NCI-H2107 treated with DMSO at 0.1 percent for 48 hours (cell line): ENCODE results near the gene TBC1D22A.

Experiments
- DNase-seq: peaks from one replicate; lab custom pipeline; 2025; ENCODE audit not compliant: unreplicated experiment; lab: John Stamatoyannopoulos, UW

The TBC1D22A gene

DNA sequence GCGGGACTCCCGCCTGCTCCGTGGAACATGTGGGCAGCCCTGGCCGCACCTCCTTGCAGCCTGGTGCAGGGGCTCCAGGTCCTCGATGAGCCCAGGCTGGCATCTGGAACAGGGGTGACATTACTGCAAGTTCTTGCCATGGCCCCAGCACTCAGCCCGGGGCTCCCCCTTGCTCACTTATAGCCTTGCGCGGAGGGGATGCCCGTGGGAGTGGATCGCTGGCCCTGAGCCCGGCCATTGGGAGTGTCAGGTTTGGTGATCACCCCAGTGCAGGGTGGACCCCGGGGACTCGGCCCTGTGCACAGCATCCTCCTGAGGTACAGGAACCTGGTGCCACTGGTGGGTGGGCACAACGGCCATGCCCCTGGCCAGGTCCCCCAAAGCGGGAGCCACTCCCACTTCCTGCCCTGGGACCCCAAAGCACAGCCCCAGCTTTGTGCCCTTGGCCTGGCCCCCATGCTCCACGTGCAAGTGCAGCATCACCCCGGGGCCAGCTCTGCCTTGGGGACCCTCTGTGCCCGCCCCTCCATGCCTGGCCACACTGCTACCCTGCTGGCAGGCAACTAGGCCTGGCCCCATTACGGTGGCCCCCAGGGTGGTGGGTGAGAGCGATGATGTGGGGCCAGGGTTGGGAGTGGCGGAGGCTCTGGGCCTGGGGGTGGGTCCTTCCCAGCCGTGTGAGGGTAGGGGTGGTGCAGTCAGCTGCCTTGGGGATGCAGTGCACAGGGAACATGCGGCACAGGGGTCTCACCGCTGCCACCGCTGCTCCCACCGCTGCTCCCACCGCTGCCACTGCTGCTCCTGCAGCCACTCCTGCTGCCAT lies 439.8 kb downstream of the TBC1D22A start:
- no peak for DNase-seq

DNA sequence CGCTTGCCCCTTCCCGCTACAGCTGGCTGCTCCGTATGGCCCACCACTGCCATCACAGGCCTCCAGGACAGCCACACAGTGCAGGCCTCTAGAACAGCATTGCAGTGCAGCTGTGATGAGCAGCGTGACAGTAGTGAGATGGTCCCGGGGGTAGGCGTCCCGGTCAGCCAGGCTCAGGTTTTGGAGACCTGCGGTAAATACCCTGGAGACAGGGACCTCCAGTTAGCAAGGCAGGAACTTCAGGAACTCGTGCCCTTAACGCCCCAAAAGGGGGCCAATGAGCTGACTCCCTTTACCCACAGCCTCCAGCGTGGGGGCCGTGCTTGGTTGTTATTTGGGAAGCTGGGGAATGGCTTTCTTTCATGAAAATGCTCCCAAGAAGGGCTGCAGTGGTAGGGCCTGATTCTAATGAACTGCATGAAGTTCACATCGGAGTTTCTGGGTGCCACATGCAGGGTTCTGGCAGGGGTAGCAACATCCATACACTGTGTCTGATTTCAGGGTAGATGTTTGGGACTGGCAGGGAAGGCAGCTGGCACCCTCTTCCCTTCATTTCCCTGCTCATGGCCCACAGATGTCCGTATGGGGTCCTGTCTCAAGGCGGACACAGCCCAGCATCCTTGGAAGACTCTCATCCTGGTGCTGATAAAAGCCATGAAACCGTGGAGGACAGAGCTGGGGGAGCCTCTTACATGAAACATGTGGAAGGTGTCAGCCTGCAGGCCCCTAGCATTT lies 440.5 kb downstream of the TBC1D22A start:
- no peak for DNase-seq

DNA sequence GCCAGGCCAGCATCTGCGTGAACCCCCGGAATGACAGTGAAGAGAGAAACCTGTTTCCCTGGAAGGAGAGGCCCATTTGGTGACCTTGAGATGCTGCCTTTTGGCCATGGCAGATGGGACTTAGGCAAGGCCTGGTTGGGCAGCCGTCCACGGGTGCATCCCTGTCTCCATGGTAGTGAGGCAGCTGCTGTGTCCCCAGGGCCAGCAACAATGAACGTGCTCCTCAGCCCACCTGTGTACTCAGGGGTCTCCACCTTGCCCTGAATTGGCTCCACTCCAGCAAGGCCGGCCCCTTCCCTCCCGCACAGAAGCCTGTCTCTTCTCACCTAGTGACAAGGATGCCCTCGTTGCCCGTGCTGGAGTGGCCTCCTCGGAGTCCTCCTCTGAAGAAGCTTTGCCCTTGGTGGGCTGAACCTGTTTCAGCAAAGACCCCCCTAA lies 441.1 kb downstream of the TBC1D22A start:
- no peak for DNase-seq

DNA sequence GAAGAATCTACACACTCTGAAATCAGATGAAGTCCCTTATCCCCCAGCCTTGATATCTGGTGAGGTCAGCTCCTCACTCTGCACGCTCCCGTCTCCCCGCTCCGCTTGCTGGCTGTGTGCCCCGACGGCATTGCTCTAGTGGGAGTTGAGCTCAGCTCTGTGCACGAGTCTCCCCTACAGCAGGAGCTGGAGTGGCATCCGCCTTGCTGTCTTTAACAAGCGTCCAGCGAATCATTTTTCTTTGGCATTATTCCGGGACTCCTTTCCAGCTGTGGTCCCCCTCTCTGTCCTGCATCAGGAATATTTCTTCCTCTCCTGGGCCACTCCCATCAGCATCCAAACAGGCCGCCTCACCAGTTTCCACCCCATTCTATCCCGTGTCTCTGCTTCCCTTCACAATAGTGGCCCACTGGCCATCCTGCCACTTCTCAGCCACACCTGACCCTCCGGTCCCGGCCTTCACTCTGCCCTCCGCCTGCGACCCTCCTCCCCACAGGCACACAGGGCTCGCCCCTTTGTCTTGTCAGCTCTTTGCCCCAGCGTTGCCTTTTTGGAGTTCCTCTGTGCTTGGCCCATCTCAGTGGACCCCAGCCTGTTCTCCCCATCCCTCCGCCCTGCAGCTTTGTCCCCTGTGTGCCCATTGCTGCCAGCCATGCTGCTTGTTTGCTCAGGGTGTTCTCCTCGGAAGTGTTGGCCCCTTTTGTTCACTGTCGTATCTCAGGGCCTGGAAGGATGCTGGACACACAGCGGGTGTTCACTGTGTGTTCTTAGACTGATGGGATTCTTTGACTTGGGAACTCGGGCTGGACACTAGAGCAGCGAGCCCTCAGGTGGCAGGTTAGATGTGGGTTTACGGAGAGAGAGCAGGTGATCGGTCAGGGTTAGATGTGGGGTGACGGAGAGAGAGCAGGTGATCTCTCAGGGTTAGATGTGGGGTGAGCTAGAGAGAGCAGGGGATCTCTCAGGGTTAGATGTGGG lies 441.8 kb downstream of the TBC1D22A start:
- no peak for DNase-seq

DNA sequence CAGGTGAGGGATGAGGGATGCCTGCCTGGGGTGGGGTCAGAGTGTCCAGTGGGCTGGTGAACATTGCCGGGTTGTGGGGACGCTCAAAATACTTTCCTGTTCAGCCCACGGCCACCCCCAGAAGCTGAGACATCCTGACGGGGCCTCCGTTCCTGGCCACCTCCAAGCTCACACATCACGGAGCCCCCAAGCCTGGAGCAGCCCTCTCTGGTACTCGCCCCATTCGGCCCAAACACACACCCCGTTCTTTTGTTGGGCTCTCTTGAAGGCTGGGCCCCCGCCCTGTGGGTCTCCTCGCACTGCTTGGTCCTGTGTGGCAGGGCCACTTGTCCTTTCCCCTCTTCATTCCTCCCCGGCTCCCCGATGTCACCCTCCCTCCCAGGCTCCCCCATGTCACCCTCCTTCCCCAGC lies 442.6 kb downstream of the TBC1D22A start:
- DNase-seq, result no peak

DNA sequence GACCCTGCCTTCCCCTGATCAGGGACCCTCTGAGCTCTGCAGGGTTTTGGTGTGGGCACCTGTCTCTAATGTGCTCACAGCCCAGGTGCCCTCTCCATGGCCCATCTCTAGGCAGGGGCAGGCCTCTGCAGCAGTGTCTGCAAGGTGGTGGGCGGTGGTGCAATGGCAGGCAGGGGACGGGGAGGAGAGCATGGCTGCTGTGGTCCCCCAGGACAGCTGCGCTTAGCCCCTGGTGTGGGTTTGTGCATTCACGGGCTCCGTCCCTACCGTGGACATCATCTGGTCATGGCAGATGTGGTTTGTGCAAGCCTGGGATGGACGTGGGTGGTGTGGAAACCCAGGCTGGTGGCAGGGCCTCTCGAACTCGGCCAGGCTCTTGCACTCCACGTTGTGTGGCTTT lies 443.1 kb downstream of the TBC1D22A start:
- no peak for DNase-seq

DNA sequence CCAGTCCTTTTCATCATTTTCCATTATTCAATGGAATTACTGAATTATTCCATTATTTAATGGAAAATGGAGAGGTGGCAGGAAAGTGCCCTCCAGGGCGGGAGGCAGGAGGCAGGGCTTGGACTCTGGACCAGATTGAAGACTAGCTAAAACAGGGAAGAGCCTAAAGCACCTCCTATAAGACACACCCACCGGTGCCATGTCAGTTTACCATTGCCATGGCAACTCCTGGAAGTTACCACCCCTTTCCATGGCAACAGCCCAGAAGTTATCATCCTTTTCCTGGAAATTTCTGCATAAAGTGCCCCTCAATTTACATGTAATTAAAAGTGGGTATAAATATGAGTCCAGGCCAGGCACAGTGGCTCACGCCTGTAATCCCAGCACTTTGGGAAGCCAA lies 443.7 kb downstream of the TBC1D22A start:
- DNase-seq, result no peak

DNA sequence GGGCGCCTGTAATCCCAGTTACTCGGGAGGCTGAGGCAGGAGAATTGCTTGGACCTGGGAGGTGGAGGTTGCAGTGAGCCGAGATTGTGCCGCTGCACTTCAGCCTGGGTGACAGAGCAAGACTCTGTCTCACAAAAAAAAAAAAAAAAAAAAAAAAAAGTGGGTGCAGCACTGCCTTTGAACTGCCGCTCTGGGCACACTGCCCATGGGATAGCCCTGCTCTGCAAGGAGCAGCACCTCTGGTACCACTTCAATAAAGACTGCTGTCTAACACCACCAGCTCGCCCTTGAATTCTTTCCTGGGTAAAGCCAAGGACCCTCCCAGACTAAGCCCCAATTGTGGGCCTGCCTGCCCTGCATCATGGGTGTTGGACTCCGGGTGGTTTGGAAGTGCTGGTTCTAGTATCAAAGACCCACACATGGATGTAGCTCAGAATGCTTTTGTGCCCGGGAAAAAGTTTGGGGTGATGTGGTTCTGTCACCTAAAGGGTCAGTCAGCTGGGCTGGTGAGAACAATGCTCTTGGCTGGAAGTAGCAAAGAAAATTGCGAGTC lies 444.3 kb downstream of the TBC1D22A start:
- DNase-seq, result no peak

DNA sequence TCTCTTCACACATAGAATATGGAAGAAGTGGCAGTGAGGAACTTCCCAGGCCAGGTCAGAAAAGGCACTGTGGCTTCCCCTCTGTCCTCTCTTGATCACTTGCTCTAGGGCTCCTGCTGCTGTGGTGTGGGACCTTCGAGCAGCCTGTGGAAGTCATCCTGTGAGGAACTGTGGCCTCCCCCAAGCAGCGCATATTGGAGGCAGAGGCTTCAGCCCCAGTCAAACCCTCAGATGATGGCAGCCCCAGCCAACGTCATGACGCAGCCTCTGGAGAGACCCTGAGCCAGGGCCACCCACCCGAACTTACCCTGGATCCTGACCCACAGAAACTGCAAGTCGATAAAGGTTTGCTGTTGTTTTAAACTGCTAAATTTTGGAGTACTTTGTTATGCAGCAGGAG lies 444.9 kb downstream of the TBC1D22A start:
- no peak for DNase-seq

DNA sequence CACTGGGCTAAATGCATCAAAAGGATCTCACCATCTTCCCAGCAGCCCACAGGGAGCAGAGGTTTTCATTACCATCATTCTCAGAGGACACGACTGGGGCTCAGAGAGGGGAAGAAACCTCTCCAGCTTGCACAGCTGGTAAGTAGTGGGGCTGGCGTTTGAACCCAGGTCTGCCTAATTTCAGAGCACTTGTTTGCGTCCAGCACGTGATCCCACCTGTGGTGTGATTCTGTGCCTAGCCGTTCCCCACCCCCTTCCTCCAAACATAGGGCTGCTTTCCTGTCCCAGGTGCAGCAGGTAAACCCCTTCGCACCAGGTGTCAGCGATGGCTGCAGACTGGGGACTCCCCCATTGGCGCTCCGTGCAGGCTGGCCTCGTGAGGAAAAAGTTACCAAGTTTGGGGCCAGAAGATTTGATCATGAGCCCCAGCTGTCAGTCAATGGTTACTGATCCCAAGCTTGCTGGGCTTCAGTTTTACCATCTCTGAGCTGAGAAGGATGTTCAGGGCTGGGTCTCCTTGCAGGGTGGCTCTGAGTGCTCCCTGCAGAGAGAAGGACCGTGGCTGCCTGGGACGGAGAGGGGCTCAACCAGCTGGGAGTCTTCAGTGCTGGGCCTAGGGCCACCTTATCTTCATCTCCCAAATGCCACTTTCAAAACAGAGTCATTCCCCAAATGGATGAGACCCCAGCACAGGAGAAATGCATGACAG lies 445.6 kb downstream of the TBC1D22A start:
- no peak for DNase-seq

DNA sequence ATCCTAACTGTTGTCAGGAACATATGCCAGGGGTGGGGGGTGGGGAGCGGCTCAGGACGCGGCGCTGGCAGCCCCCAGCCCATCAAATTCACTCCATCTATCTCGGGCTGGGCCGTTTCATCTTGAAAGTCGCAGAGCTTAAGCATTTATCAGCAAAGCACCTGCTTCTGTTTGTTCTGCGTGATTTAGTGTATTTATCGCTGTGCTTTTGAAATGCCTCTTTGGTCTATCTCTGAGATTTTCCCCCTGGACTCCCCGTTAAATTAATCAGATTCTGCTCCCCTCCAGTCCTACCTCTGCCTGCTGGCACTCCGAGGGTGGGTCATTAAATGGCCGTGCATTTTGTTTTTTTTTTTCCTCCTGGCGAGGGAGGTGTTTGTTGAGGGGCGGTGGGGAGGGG lies 446.2 kb downstream of the TBC1D22A start:
- no peak for DNase-seq

DNA sequence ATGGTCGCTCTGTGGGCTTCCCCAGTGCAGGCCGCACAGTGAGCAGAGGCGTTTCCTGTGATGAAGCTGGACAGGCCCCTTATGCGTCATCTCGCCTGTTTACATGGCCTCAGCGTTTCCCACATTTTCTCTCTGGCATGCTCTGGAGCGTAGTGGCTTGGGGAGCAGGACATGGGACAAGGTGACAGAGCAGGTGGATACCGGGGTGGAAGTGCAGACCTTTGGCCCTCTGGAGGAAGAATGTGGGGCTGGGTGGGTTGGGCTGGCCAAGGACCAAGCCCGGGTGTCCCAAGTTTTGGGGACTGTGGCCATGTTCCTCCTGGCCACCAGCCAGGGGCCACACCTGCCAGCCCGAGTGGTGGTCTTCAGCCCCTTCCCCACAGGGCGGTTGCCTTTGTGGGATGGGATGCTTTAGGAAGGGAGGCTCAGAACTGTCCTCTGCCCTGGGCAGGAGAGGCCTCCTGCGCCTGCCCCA lies 446.6 kb downstream of the TBC1D22A start:
- DNase-seq, result no peak

DNA sequence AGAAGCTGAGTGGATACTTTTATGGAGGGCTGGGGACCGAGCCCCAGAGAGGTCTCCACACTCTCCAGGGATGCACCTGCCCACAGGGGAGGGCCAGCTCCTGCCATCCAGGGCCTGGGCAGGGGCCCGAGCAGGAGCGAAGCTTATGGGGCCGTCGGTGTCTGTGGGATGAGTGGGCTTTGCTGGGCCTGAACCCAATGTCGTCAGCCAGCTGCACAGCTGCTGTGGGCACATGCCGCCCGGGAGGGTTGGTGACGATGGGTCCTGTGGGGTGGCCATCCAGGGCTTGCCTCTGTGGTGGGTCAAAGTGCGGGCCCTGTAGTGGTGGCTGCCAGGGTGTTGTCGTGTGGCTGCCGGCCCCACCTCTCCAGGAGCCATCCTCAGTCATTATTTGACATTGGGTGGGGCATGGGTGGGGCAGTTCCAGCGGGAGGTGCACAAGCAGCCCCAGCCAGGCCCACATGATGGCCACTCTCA lies 447.1 kb downstream of the TBC1D22A start:
- DNase-seq, result no peak

DNA sequence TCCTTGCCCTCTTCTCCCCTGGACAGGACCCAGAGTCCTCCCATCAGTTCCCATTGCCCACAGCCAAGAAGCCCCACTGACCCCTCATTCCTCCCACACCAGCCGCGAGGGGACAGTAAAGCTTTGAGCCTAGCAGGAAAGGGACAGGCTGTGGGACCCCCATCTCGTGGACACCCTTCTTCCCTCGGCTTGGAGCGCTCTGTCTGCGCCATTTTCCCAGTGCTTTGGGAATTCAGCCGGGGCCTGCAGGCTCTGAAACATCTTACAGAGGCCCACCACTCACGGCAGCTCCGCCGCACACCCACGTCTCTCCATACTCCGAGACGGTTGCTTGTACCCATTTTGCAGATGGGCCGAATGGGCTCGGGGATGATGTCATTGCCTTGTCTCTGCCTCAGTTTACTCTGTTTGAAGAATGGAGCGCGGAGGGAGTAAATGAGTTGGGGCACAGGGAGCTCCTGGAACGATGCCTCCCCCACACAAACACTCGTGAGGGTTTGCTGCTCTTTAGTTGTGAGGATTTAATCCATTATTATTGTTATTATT lies 447.7 kb downstream of the TBC1D22A start:
- DNase-seq, result no peak

DNA sequence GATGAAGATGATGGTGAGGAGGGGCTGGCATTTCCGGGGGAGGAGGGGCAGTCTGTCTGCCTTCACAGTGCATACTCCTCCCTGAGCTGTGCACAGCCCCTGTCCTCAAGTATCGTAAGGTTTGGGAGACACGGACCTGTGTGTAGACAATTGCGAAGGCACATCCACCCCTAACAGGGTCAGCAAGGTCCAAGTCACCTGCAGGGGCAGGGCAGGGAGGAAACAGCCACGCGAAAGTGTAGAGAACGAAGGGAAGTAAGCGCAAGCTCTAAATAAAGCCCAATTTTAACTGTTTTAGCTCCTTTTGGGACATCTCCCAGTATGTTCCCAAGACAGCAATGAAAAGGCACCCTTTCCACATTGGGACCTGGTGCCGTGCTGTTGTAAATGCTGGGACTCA lies 448.2 kb downstream of the TBC1D22A start:
- no peak for DNase-seq

DNA sequence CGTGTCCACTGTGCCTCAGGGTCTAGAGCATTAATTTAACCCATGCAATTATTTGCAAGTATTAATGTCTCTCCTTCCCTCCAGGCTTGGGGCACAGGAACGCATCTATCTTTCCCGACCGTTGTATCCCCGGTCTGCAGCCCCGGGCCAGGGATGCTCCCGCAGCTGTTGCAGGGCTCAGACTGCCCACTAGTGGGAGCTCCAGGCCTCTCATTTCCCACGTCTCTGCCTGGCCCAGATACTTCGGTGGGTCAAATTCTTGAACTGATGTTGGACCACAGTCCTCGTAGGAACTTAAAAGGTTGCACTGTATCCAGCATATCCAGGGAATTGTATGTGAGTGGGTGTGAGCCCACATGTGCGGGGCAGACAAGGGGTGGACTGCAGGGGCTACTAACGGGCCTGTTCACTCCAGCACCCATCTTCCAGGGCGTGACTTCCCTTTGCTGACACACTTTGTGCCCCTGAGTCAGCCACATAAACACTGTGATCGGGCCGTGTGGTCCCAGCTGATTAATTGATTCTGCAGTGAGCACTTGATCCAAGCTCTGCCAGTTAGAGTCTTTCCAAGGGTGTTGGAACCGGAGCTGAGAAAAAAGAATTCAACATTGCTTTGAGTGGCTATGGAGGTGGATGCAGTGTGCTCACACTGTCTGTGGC lies 451.3 kb downstream of the TBC1D22A start:
- no peak for DNase-seq

DNA sequence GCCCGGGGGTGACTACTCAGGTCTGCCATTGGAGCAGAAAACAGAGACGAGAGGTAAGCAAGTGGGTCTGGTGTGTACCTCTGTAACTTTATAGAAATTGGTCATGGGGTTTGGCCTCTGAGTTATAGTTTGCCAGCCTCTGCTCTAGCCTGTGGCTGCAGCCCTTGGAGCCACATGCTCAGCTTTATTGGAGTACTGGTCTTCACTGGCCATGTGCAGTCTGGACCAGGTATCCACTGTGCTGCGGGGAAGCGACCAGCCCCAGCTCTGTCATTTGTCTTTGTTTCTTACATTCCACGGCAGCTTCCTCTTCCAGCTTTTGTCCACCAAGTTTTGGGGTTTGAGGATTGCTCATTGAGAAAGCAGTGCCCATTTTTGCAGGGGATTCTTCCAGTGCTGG lies 453.4 kb downstream of the TBC1D22A start:
- no peak for DNase-seq

DNA sequence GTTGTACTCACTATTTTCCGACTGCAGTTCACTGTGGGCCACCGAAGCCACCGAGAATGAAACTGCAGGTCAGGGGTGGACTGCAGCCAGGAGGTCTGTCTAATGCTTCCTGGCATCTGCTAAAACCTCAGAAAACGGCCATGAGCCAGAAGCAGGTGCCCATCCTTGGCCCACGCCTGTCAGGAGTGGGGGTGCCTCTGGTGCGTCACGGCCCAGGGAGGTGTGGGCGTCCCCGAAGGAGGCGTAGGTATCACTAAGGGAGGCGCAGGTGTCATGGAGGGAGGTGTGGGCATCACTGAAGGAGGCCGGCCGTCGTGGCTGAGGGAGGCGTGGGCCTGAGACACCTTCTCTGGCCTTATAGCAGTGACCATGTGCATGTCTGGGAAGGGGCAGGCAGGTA lies 456.2 kb downstream of the TBC1D22A start:
- DNase-seq, result no peak

DNA sequence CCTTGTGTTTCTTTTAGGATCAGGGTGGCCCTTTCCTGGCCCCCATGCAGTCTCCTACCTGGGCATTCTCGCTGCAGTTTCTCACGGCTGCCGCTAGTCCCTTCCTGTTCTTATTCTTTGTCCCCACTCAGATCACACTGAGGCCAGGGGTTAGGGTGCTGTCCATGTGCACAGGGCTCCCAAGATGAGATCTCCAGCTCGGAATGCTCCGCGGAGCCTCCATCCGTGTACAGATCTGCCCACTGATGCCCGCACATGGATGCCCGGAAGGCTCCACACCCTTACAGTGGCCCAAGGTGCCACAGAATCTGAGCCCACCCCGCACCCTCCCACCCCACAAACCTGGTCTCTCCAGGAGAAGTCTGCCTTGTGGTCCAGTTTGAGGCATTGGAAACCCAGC lies 457.3 kb downstream of the TBC1D22A start:
- DNase-seq, result no peak
